Ovary (tissue), 3 donors: ENCODE measurements around the gene P2RX6.

Source experiments
- CTCF ChIP-seq, 3 donors: fragments of 450-650 bp in 2 of 3; fragments of 200-600 bp in 1 of 3; IDR thresholded peaks; one replicate each; pipeline versions ENCODE4 v1.5.1 to v1.8.0; 2016 to 2022; ENCODE audit warnings: antibody characterized with exemption in 3 of 3, mild to moderate bottlenecking in 1 of 3
- EP300 ChIP-seq: sonication (generic); formaldehyde crosslinking; IDR thresholded peaks from one replicate; pipeline ENCODE4 v1.6.1; 2017; ENCODE audit warnings: antibody characterized with exemption
- POLR2A ChIP-seq: fragments of 450-650 bp; IDR thresholded peaks from one replicate; pipeline ENCODE4 v1.6.1; 2017; ENCODE audit warnings: antibody characterized with exemption, mild to moderate bottlenecking, moderate library complexity
- donor health status: DM: no; HTN: no; CAD: no.

- TF ChIP-seq CTCF (IDR thresholded peaks at IDR 0.05) (no peak), POLR2A (no peak), EP300 (no peak)
These were observed at the start of gene P2RX6 for GRCh38 chr22:21014726-21015465.
